Measurements from ENCODE around the gene SSH2. TPM values are rescaled to one million over a fixed set of nuclear protein-coding genes. Genes with fewer than 3 reads are reported as not detected.

Gene SSH2
- total and polyA plus RNA-seq, 9 of the 15 experiments (the other 6 are each of a cell fraction or from before 2014, with no cell fraction given) = 3.9 to 16.1 (median 10.2) TPM

DNA sequence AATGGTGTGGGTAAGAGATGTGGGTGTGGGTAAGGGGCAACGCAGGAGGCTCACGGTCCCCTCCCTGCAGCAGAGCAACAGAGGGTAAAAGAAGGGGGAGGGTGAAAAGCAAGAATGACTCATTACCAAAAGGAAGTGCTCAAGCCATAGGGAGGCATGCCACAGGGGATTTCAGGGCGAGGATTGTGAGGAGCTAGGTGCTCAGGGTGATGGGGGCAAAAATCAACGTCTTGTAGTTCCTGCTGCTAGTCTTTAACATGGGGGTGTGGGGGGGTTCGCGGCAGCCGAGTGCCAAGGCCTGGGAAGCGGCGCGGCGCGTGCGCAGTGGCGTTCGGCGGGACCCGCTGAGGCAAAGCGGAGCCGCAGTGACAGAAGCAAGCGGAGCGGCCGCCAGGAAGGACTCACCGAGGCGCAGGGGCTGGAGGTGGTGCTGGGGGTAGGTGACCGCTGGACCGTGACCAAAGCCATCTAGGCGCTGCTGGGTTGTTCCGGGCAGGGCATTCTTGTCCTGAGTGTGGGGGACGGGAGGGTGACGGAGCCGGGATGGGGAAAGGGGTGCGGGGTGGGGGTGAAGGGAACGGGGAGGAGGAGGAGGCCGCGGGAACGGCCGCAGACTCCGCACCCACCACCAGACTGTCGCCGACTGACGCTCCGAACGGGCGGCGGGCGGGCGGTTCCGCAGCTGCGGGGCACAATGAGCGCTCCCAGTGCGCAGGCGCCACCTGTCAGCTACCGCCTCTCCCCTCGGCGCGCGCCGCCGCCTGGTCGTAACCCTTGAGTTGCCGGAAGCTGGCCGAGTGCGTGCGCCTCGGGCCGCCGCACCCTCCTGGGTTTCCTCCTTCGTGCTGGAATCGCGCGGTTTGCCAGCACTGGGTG lies at the start of gene SSH2 (continued):
- TF ChIP-seq, protein P1, sequence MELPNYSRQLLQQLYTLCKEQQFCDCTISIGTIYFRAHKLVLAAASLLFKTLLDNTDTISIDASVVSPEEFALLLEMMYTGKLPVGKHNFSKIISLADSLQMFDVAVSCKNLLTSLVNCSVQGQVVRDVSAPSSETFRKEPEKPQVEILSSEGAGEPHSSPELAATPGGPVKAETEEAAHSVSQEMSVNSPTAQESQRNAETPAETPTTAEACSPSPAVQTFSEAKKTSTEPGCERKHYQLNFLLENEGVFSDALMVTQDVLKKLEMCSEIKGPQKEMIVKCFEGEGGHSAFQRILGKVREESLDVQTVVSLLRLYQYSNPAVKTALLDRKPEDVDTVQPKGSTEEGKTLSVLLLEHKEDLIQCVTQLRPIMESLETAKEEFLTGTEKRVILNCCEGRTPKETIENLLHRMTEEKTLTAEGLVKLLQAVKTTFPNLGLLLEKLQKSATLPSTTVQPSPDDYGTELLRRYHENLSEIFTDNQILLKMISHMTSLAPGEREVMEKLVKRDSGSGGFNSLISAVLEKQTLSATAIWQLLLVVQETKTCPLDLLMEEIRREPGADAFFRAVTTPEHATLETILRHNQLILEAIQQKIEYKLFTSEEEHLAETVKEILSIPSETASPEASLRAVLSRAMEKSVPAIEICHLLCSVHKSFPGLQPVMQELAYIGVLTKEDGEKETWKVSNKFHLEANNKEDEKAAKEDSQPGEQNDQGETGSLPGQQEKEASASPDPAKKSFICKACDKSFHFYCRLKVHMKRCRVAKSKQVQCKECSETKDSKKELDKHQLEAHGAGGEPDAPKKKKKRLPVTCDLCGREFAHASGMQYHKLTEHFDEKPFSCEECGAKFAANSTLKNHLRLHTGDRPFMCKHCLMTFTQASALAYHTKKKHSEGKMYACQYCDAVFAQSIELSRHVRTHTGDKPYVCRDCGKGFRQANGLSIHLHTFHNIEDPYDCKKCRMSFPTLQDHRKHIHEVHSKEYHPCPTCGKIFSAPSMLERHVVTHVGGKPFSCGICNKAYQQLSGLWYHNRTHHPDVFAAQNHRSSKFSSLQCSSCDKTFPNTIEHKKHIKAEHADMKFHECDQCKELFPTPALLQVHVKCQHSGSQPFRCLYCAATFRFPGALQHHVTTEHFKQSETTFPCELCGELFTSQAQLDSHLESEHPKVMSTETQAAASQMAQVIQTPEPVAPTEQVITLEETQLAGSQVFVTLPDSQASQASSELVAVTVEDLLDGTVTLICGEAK (IDR thresholded peaks at IDR 0.05) = peak; percentile 54; the same call in 1 of the 2 replicates
- TF ChIP-seq, protein P1 (CRISPR knock-in tag; IDR thresholded peaks at IDR 0.05) = no peak
- TF ChIP-seq ZNF184 (CRISPR knock-in tag; IDR thresholded peaks at IDR 0.05) = no peak
- TF ChIP-seq SAFB2 (IDR thresholded peaks at IDR 0.05; ENCODE audit: borderline replicate concordance, low read depth, low read length, severe bottlenecking) = no peak
- TF ChIP-seq NFE2L1 (tag; IDR thresholded peaks at IDR 0.05; ENCODE audit: borderline replicate concordance, low read depth) = no peak
- peak; percentile 60; the same call in 1 of the 2 replicates for TF ChIP-seq SMARCA5 (IDR thresholded peaks at IDR 0.05)
- no peak for TF ChIP-seq HLTF (IDR thresholded peaks at IDR 0.05)
- TF ChIP-seq MAFF (IDR thresholded peaks at IDR 0.05; ENCODE audit: low read length) = no peak
- TF ChIP-seq HMG20A (CRISPR knock-in tag; conservative IDR thresholded peaks at IDR 0.05) = no peak
- TF ChIP-seq SETDB1 (IDR thresholded peaks at IDR 0.05; ENCODE audit: low read length) = no peak
- TF ChIP-seq, protein P2, sequence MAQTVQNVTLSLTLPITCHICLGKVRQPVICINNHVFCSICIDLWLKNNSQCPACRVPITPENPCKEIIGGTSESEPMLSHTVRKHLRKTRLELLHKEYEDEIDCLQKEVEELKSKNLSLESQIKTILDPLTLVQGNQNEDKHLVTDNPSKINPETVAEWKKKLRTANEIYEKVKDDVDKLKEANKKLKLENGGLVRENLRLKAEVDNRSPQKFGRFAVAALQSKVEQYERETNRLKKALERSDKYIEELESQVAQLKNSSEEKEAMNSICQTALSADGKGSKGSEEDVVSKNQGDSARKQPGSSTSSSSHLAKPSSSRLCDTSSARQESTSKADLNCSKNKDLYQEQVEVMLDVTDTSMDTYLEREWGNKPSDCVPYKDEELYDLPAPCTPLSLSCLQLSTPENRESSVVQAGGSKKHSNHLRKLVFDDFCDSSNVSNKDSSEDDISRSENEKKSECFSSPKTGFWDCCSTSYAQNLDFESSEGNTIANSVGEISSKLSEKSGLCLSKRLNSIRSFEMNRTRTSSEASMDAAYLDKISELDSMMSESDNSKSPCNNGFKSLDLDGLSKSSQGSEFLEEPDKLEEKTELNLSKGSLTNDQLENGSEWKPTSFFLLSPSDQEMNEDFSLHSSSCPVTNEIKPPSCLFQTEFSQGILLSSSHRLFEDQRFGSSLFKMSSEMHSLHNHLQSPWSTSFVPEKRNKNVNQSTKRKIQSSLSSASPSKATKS (CRISPR knock-in tag; IDR thresholded peaks at IDR 0.05) = no peak
- peak; percentile 79 for TF ChIP-seq RB1 (IDR thresholded peaks at IDR 0.05; ENCODE audit: low read depth)
- TF ChIP-seq, protein P3, sequence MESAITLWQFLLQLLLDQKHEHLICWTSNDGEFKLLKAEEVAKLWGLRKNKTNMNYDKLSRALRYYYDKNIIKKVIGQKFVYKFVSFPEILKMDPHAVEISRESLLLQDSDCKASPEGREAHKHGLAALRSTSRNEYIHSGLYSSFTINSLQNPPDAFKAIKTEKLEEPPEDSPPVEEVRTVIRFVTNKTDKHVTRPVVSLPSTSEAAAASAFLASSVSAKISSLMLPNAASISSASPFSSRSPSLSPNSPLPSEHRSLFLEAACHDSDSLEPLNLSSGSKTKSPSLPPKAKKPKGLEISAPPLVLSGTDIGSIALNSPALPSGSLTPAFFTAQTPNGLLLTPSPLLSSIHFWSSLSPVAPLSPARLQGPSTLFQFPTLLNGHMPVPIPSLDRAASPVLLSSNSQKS (CRISPR knock-in tag; IDR thresholded peaks at IDR 0.05) = no peak
- TF ChIP-seq, protein P4, sequence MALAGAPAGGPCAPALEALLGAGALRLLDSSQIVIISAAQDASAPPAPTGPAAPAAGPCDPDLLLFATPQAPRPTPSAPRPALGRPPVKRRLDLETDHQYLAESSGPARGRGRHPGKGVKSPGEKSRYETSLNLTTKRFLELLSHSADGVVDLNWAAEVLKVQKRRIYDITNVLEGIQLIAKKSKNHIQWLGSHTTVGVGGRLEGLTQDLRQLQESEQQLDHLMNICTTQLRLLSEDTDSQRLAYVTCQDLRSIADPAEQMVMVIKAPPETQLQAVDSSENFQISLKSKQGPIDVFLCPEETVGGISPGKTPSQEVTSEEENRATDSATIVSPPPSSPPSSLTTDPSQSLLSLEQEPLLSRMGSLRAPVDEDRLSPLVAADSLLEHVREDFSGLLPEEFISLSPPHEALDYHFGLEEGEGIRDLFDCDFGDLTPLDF (CRISPR knock-in tag; IDR thresholded peaks at IDR 0.05) = no peak
